ENCODE measurements around the gene RSBN1. TPM values are rescaled to one million over a fixed set of nuclear protein-coding genes. Genes with fewer than 3 reads are reported as not detected.

The RSBN1 gene
- total and polyA plus RNA-seq, 2 experiments from 2014 or later, result 7.5 to 8.7 TPM

DNA sequence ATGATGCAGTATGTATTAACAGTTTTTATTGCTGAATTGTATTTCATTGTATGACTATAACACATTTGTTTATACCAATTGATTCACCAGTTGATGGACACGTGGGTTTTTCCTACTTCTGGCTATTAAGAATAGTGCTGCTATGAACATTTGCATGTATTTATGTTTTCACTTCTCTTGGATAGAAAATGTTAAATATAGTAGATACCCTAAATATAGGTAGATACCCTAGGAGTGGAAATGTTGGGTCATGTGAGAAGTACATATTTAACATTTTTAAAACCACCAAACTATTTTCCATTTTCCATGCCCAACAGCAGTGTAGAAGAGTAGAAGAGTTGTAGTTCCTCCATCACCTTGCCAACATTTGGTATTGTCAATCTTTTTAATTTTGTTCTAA is 60.8 kb downstream of the RSBN1 start:
- no peak overlapping the region for H3K9ac ChIP-seq
- no peak overlapping the region for H2AFZ ChIP-seq
- H3K27ac ChIP-seq, result no peak overlapping the region
- H3F3A ChIP-seq (ENCODE audit: insufficient read depth), result peaks cover 16% of the 10 kb centered on the region
- no peaks in the 10 kb centered on the region for H3K27me3 ChIP-seq (replicated peaks; ENCODE audit: insufficient read depth)
- peaks cover 5% of the 10 kb centered on the region; the same call in 1 of the 2 replicates for H3K36me3 ChIP-seq (ENCODE audit: low read depth)
- no peak overlapping the region for H3K4me3 ChIP-seq
- DNase-seq, result no peak
- no peak for TF ChIP-seq EZH2 (IDR thresholded peaks at IDR 0.05; ENCODE audit: insufficient read depth, poor library complexity, severe bottlenecking)
- TF ChIP-seq EZH2phosphoT487 (IDR thresholded peaks at IDR 0.05; ENCODE audit: insufficient read depth, low read depth), result no peak
- 61 to 87% methylated on average over 1 of the region's 1 CpG for WGBS, 2 experiments (ENCODE audit: low coverage in 1 of 2, low lambda C conversion rate in 2 of 2, missing lambda C conversion rate in 2 of 2)
- peaks cover 44% of the 10 kb centered on the region for H3K79me2 ChIP-seq (ENCODE audit: insufficient read depth)
- no peaks in the 10 kb centered on the region for H4K20me1 ChIP-seq (ENCODE audit: insufficient read depth)
- H3K9me3 ChIP-seq (ENCODE audit: low read depth), result no peaks in the 10 kb centered on the region
- in situ Hi-C loops (cut with MboI), result no loop called here
- H3K4me1 ChIP-seq (ENCODE audit: insufficient read depth), result peaks cover 16% of the 10 kb centered on the region
- no peaks in the 10 kb centered on the region for H3K9me2 ChIP-seq (ENCODE audit: insufficient read depth)
- no peak overlapping the region for H3K4me2 ChIP-seq (ENCODE audit: unreplicated experiment)

- Histone ChIP-seq H3K9me2 (ENCODE audit: insufficient read depth) (no peaks in the 10 kb centered on the region), H3K4me2 (ENCODE audit: unreplicated experiment) (no peak overlapping the region), H3K4me1 (ENCODE audit: insufficient read depth) (peaks cover 16% of the 10 kb centered on the region), H2AFZ (no peak overlapping the region), H4K20me1 (ENCODE audit: insufficient read depth) (no peaks in the 10 kb centered on the region), H3K27me3 (replicated peaks; ENCODE audit: insufficient read depth) (no peaks in the 10 kb centered on the region), H3K36me3 (ENCODE audit: low read depth) (peaks cover 3% of the 10 kb centered on the region; the same call in 1 of the 2 replicates), H3K9me3 (ENCODE audit: low read depth) (no peaks in the 10 kb centered on the region), H3K4me3 (no peak overlapping the region), H3F3A (ENCODE audit: insufficient read depth) (peaks cover 16% of the 10 kb centered on the region), H3K79me2 (ENCODE audit: insufficient read depth) (peaks cover 44% of the 10 kb centered on the region), H3K27ac (no peak overlapping the region), H3K9ac (no peak overlapping the region)
- in situ Hi-C loops (cut with MboI), result no loop called here
- DNase-seq, result no peak
- no peak for TF ChIP-seq EZH2 (IDR thresholded peaks at IDR 0.05; ENCODE audit: insufficient read depth, poor library complexity, severe bottlenecking)
- no peak for TF ChIP-seq EZH2phosphoT487 (IDR thresholded peaks at IDR 0.05; ENCODE audit: insufficient read depth, low read depth)
Measured at GRCh38 chr1:113751114-113751513, 61.2 kb downstream of the RSBN1 start.

- Histone ChIP-seq H3K9ac (no peak overlapping the region), H3F3A (ENCODE audit: insufficient read depth) (peaks cover 16% of the 10 kb centered on the region), H3K9me2 (ENCODE audit: insufficient read depth) (no peaks in the 10 kb centered on the region), H2AFZ (no peak overlapping the region), H3K4me3 (no peak overlapping the region), H4K20me1 (ENCODE audit: insufficient read depth) (no peaks in the 10 kb centered on the region), H3K36me3 (ENCODE audit: low read depth) (no peaks in the 10 kb centered on the region; the same call in 1 of the 2 replicates), H3K9me3 (ENCODE audit: low read depth) (no peaks in the 10 kb centered on the region), H3K4me1 (ENCODE audit: insufficient read depth) (peaks cover 16% of the 10 kb centered on the region), H3K27ac (no peak overlapping the region), H3K79me2 (ENCODE audit: insufficient read depth) (peaks cover 35% of the 10 kb centered on the region), H3K27me3 (replicated peaks; ENCODE audit: insufficient read depth) (no peaks in the 10 kb centered on the region), H3K4me2 (ENCODE audit: unreplicated experiment) (no peak overlapping the region)
- no peak for DNase-seq
- WGBS, 2 experiments (ENCODE audit: low coverage in 1 of 2, low lambda C conversion rate in 2 of 2, missing lambda C conversion rate in 2 of 2), result 84 to 92% methylated on average over 3 of the region's 3 CpGs
- in situ Hi-C loops (cut with MboI), result no loop called here
- TF ChIP-seq EZH2 (IDR thresholded peaks at IDR 0.05; ENCODE audit: insufficient read depth, poor library complexity, severe bottlenecking) (no peak), EZH2phosphoT487 (IDR thresholded peaks at IDR 0.05; ENCODE audit: insufficient read depth, low read depth) (no peak)
Measured at GRCh38 chr1:113749402-113749801, 62.9 kb downstream of the RSBN1 start.

DNA sequence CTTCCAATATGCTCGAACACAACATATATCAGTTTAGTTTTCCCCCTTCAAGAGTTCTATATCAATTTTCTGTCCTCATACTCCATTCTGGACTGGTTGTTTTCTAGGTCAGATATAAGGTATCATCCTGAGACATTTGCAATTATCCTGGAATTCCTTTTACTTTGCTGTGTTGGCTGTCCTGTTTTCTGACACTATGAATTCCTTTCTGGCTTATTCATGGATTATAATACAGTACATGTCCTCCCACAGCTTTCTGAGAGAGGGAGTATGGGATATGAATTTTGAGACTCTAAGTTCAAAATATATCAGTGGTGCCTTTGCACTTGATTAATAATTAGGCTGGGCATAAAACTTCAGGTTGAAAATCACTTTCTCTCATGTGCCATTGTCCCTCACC is 64.9 kb downstream of the RSBN1 start:
- H2AFZ ChIP-seq, result peak overlapping the region; percentile 5; the same call in 1 of the 2 replicates
- H3K9me2 ChIP-seq (ENCODE audit: insufficient read depth), result no peaks in the 10 kb centered on the region
- TF ChIP-seq EZH2phosphoT487 (IDR thresholded peaks at IDR 0.05; ENCODE audit: insufficient read depth, low read depth) (no peak), EZH2 (IDR thresholded peaks at IDR 0.05; ENCODE audit: insufficient read depth, poor library complexity, severe bottlenecking) (no peak)
- H3K9me3 ChIP-seq (ENCODE audit: low read depth), result no peaks in the 10 kb centered on the region
- WGBS, 2 experiments (ENCODE audit: low coverage in 1 of 2, low lambda C conversion rate in 2 of 2, missing lambda C conversion rate in 2 of 2), result 46 to 50% methylated on average over 1 of the region's 1 CpG
- H3K79me2 ChIP-seq (ENCODE audit: insufficient read depth), result peaks cover 31% of the 10 kb centered on the region
- peak overlapping the region; percentile 62 for H3K27ac ChIP-seq
- no peaks in the 10 kb centered on the region for H3K27me3 ChIP-seq (replicated peaks; ENCODE audit: insufficient read depth)
- peak overlapping the region; percentile 4; the same call in 1 of the 2 replicates for H3K4me3 ChIP-seq
- peak; percentile 72 for DNase-seq
- peaks cover 16% of the 10 kb centered on the region for H3K4me1 ChIP-seq (ENCODE audit: insufficient read depth)
- in situ Hi-C loops (cut with MboI), result no loop called here
- no peaks in the 10 kb centered on the region for H4K20me1 ChIP-seq (ENCODE audit: insufficient read depth)
- peak overlapping the region; percentile 23; the same call in 1 of the 2 replicates for H3K9ac ChIP-seq
- H3K36me3 ChIP-seq (ENCODE audit: low read depth), result no peaks in the 10 kb centered on the region; the same call in 1 of the 2 replicates
- H3F3A ChIP-seq (ENCODE audit: insufficient read depth), result peaks cover 16% of the 10 kb centered on the region
- peak overlapping the region; percentile 72 for H3K4me2 ChIP-seq (ENCODE audit: unreplicated experiment)

DNA sequence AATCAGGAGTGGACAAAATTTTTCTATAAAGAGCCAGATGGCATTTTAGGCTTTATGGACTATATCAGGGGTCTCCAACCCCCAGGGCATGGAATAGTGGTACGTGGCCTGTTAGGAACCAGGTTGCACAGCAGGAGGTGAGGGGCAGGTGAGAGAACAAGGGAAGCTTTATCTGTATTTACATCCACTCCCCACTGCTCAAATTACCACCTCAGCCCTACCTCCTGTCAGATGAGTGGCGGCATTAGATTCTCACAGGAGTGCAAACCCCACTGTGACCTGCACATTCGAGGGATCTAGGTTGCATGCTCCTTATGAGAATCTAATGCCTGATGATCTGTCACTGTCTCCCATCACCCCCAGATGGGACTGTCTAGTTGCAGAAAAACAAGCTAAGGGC is 66.9 kb downstream of the RSBN1 start:
- Histone ChIP-seq H4K20me1 (ENCODE audit: insufficient read depth) (no peaks in the 10 kb centered on the region), H2AFZ (no peak overlapping the region), H3K79me2 (ENCODE audit: insufficient read depth) (peaks cover 23% of the 10 kb centered on the region), H3K27me3 (replicated peaks; ENCODE audit: insufficient read depth) (no peaks in the 10 kb centered on the region), H3F3A (ENCODE audit: insufficient read depth) (peaks cover 16% of the 10 kb centered on the region), H3K9me2 (ENCODE audit: insufficient read depth) (no peaks in the 10 kb centered on the region), H3K4me3 (no peak overlapping the region), H3K36me3 (ENCODE audit: low read depth) (peaks cover 5% of the 10 kb centered on the region), H3K4me2 (ENCODE audit: unreplicated experiment) (no peak overlapping the region), H3K27ac (no peak overlapping the region), H3K9ac (no peak overlapping the region), H3K4me1 (ENCODE audit: insufficient read depth) (peaks cover 16% of the 10 kb centered on the region), H3K9me3 (ENCODE audit: low read depth) (no peaks in the 10 kb centered on the region)
- no peak for DNase-seq
- in situ Hi-C loops (cut with MboI), result no loop called here
- no peak for TF ChIP-seq EZH2phosphoT487 (IDR thresholded peaks at IDR 0.05; ENCODE audit: insufficient read depth, low read depth)
- no peak for TF ChIP-seq EZH2 (IDR thresholded peaks at IDR 0.05; ENCODE audit: insufficient read depth, poor library complexity, severe bottlenecking)
- 98% methylated on average over 3 of the region's 3 CpGs for WGBS, 2 experiments (ENCODE audit: low coverage in 1 of 2, low lambda C conversion rate in 2 of 2, missing lambda C conversion rate in 2 of 2)
